GM12878 (cell line): ENCODE measurements around the gene BAG1. TPM values are rescaled to one million over a fixed set of nuclear protein-coding genes. Genes with fewer than 3 reads are reported as not detected.

Source experiments
- ATAC-seq: fragments of 200-7000 bp; cut with Tn5 transposase; 3 replicates; pipeline ENCODE4 v1.9.1; 2020; ENCODE audit warnings: mild to moderate bottlenecking, moderate library complexity
- BruUV-seq: library from RNA; stranded (reverse); fragments of 400-500 nt; replicated peaks from 2 replicates; lab custom pipeline; 2021; lab: Mats Ljungman, UMichigan
- CTCF ChIA-PET: fragments of 300-600 bp; sonication (Branson Sonifier 250); formaldehyde crosslinking; extraction: SDS; loops from one replicate; lab custom pipeline; 2021; ENCODE audit warnings: inconsistent platforms; lab: Yijun Ruan, JAX
- POLR2A ChIA-PET: fragments of 350-600 bp; formaldehyde crosslinking; extraction: SDS; loops from one replicate; lab custom pipeline; 2021; ENCODE audit warnings: inconsistent platforms; lab: Charles Lee
- RAD21 ChIA-PET: fragments of 300-600 bp; sonication (Branson Sonifier 250); formaldehyde crosslinking; loops from one replicate; lab custom pipeline; 2023; ENCODE audit warnings: antibody characterized with exemption; ENCODE audit not compliant: unreplicated experiment; lab: Charles Lee
- SMC1A ChIA-PET: fragments of 300-600 bp; sonication (Branson Sonifier 250); formaldehyde crosslinking; loops from one replicate; lab custom pipeline; 2023; ENCODE audit not compliant: unreplicated experiment, uncharacterized antibody; lab: Charles Lee
- DNase-seq: peaks from one replicate; pipeline ENCODE4 v3.0.0-alpha.2; 2011; ENCODE audit warnings: low read depth, low spot score
- FAIRE-seq: peaks from 3 replicates; lab custom pipeline; 2011; peaks lifted over from hg19 to GRCh38; lab: Jason Lieb, UNC
- H2AFZ ChIP-seq: 2 replicates; pipeline ENCODE4 v1.6.0; 2011; ENCODE audit warnings: low read depth, low read length, control low read depth; ENCODE audit not compliant: control insufficient read depth
- H3K27ac ChIP-seq: 2 replicates; pipeline ENCODE4 v1.5.1; 2011; ENCODE audit warnings: control low read depth; ENCODE audit not compliant: control insufficient read depth, insufficient read depth
- H3K27me3 ChIP-seq, 2 experiments: replicated peaks in 1 of 2; 2 replicates each; pipeline versions ENCODE4 v1.6.0 to v1.6.1; 2011; ENCODE audit warnings: low read length in 1 of 2; ENCODE audit not compliant: control insufficient read depth in 2 of 2, insufficient read depth in 2 of 2
- H3K36me3 ChIP-seq, 2 experiments: 2 replicates each; pipeline ENCODE4 v1.5.1; 2011; ENCODE audit warnings: low read length in 1 of 2; ENCODE audit not compliant: control insufficient read depth in 2 of 2, insufficient read depth in 2 of 2
- H3K4me1 ChIP-seq: 2 replicates; pipeline ENCODE4 v1.6.1; 2011; ENCODE audit warnings: mild to moderate bottlenecking, low read length, moderate library complexity, mixed read lengths; ENCODE audit not compliant: control insufficient read depth, insufficient read depth
- H3K4me2 ChIP-seq: 2 replicates; pipeline ENCODE4 v1.6.0; 2011; ENCODE audit warnings: control low read depth; ENCODE audit not compliant: control insufficient read depth, insufficient read depth
- H3K4me3 ChIP-seq: fragments of 200-600 bp; sonication (generic); 2 replicates; pipeline ENCODE4 v1.5.1; 2016
- H3K79me2 ChIP-seq: 2 replicates; pipeline ENCODE4 v1.6.0; 2011; ENCODE audit warnings: low read length; ENCODE audit not compliant: control insufficient read depth, insufficient read depth
- H3K9ac ChIP-seq: 2 replicates; pipeline ENCODE4 v1.8.0; 2011; ENCODE audit warnings: low read length, control low read depth, mixed read lengths; ENCODE audit not compliant: control insufficient read depth, insufficient read depth
- H3K9me3 ChIP-seq: replicated peaks from 3 replicates; pipeline ENCODE4 v1.5.1; 2011; ENCODE audit warnings: mild to moderate bottlenecking, low read length; ENCODE audit not compliant: control insufficient read depth, insufficient read depth
- H4K20me1 ChIP-seq: 2 replicates; pipeline ENCODE4 v1.6.0; 2011; ENCODE audit not compliant: control insufficient read depth, insufficient read depth
- NR2F1 ChIP-seq: fragments of 450-650 bp; conservative IDR thresholded peaks from 2 replicates; pipeline ENCODE4 v1.6.1; 2017; ENCODE audit warnings: mild to moderate bottlenecking
- PAX8 ChIP-seq: fragments of 450-650 bp; IDR thresholded peaks from 2 replicates; pipeline ENCODE4 v1.6.1; 2017; ENCODE audit warnings: mild to moderate bottlenecking, moderate library complexity
- WGBS: methylation state at CpG from one replicate; pipeline ENCODE4 v1.1.6; 2016; ENCODE audit warnings: low lambda C conversion rate; ENCODE audit not compliant: insufficient replicate concordance, insufficient coverage; ENCODE audit errors: missing lambda C conversion rate; 5-methylcytosine and 5-hydroxymethylcytosine counted together
- in situ Hi-C: fragments of 300-500 bp; cut with MboI; formaldehyde crosslinking; loops from 9 replicates; pipeline ENCODE4 v1.14.3; 2018; ENCODE audit warnings: mixed read lengths
- intact Hi-C: fragments of 100-400 bp; cut with micrococcal nuclease; formaldehyde crosslinking; loops from one replicate; pipeline ENCODE4 v1.14.2; 2022; ENCODE audit not compliant: unreplicated experiment
- polyA plus RNA-seq, 11 experiments: library from polyadenylated mRNA; depleted of rRNA in 4 of 11; unstranded in 6 of 11; stranded (reverse) in 5 of 11; fragments of >200 nt; fragmentation: Nextera tagmentation in 4 of 11; fragmentation: Illumina TruSeq in 1 of 11; extraction: Ambion mirVana in 4 of 11; extraction: Trizol in 1 of 11; gene quantifications; 1 replicate in 1 of 11; 2 replicates in 10 of 11; pipeline versions ENCODE4 v1.2.1 to v1.2.3, GENCODE V29; 2011 to 2016; ENCODE audit warnings: inconsistent platforms in 2 of 11, missing spikeins in 2 of 11, low read depth in 1 of 11
- total RNA-seq, 4 experiments: library from RNA; depleted of rRNA in 3 of 4; stranded (reverse); fragments of >200 nt in 3 of 4; fragmentation: Illumina TruSeq in 1 of 4; extraction: Trizol in 1 of 4; gene quantifications; 2 replicates each; pipeline versions ENCODE4 v1.2.1 to v1.2.3, GENCODE V29; 2013 to 2021
- TF ChIP-seq, protein P1 (sequence below): fragments of 450-650 bp; IDR thresholded peaks from 2 replicates; pipeline ENCODE4 v1.6.1; 2016; ENCODE audit warnings: mild to moderate bottlenecking
- TF ChIP-seq, protein P2 (sequence below), 3 experiments: IDR thresholded peaks in 2 of 3; conservative IDR thresholded peaks in 1 of 3; 2 replicates each; pipeline ENCODE4 v1.5.1; 2011; ENCODE audit warnings: low read depth in 3 of 3, low read length in 3 of 3, mild to moderate bottlenecking in 3 of 3, control low read depth in 2 of 3, moderate library complexity in 2 of 3, inconsistent platforms in 1 of 3, mixed read lengths in 1 of 3; ENCODE audit not compliant: control insufficient read depth in 2 of 3, insufficient read depth in 1 of 3; ENCODE audit errors: extremely low read depth in 1 of 3
- TF ChIP-seq, protein P3 (sequence below): fragments of 450-650 bp; IDR thresholded peaks from 2 replicates; pipeline ENCODE4 v1.6.1; 2017; ENCODE audit warnings: antibody characterized with exemption, mild to moderate bottlenecking, moderate library complexity

BAG1 gene
- total and polyA plus RNA-seq, 10 of the 15 experiments (the other 5 are each of a cell fraction or from before 2014, with no cell fraction given) = 11.6 to 135 (median 68.9) TPM

DNA sequence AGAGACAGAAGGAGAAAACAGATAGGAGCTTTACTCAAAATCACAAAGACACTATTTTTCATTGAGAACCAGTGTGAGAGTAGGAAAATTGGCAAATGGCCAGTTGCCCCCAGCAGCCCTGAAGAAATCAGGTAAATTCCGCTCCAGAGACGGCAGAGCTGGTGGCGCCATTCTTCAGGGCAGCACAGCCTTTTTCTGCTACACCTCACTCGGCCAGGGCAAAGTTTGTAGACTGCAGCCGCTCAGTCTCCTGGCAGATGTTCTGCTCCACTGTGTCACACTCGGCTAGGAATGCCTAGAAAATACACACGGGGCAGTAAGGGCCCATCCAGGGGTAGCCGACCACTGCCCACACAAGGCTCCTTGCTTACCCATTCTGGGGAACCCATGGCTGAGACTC, 9.5 kb downstream of the BAG1 start:
- Histone ChIP-seq H3K4me2 (no peak overlapping the region), H3K9me3 (no peaks in the 10 kb centered on the region), H3K27me3 (no peaks in the 10 kb centered on the region), H3K4me3 (no peak overlapping the region), H3K4me1 (peaks cover 6% of the 10 kb centered on the region), H3K27ac (no peak overlapping the region), H3K36me3 (peaks cover 22 to 32% of the 10 kb centered on the region in 2 experiments), H3K79me2 (no peaks in the 10 kb centered on the region), H3K9ac (no peak overlapping the region), H4K20me1 (no peaks in the 10 kb centered on the region), H2AFZ (no peak overlapping the region)
- POLR2A ChIA-PET = no interaction called here
- 100% methylated on average over 8 of the region's 8 CpGs for WGBS
- no peak for TF ChIP-seq NR2F1
- no peak for TF ChIP-seq PAX8
- TF ChIP-seq, protein P1, sequence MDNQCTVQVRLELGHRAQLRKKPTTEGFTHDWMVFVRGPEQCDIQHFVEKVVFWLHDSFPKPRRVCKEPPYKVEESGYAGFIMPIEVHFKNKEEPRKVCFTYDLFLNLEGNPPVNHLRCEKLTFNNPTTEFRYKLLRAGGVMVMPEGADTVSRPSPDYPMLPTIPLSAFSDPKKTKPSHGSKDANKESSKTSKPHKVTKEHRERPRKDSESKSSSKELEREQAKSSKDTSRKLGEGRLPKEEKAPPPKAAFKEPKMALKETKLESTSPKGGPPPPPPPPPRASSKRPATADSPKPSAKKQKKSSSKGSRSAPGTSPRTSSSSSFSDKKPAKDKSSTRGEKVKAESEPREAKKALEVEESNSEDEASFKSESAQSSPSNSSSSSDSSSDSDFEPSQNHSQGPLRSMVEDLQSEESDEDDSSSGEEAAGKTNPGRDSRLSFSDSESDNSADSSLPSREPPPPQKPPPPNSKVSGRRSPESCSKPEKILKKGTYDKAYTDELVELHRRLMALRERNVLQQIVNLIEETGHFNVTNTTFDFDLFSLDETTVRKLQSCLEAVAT = no peak
- TF ChIP-seq, protein P2, sequence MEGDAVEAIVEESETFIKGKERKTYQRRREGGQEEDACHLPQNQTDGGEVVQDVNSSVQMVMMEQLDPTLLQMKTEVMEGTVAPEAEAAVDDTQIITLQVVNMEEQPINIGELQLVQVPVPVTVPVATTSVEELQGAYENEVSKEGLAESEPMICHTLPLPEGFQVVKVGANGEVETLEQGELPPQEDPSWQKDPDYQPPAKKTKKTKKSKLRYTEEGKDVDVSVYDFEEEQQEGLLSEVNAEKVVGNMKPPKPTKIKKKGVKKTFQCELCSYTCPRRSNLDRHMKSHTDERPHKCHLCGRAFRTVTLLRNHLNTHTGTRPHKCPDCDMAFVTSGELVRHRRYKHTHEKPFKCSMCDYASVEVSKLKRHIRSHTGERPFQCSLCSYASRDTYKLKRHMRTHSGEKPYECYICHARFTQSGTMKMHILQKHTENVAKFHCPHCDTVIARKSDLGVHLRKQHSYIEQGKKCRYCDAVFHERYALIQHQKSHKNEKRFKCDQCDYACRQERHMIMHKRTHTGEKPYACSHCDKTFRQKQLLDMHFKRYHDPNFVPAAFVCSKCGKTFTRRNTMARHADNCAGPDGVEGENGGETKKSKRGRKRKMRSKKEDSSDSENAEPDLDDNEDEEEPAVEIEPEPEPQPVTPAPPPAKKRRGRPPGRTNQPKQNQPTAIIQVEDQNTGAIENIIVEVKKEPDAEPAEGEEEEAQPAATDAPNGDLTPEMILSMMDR (IDR thresholded peaks at IDR 0.05 in 2 of 3, conservative IDR thresholded peaks at IDR 0.05 in 1 of 3; ENCODE audit: control insufficient read depth in 2 of 3, extremely low read depth in 1 of 3, insufficient read depth in 1 of 3, low read depth in 3 of 3, low read length in 3 of 3) = no peak
- TF ChIP-seq, protein P3, sequence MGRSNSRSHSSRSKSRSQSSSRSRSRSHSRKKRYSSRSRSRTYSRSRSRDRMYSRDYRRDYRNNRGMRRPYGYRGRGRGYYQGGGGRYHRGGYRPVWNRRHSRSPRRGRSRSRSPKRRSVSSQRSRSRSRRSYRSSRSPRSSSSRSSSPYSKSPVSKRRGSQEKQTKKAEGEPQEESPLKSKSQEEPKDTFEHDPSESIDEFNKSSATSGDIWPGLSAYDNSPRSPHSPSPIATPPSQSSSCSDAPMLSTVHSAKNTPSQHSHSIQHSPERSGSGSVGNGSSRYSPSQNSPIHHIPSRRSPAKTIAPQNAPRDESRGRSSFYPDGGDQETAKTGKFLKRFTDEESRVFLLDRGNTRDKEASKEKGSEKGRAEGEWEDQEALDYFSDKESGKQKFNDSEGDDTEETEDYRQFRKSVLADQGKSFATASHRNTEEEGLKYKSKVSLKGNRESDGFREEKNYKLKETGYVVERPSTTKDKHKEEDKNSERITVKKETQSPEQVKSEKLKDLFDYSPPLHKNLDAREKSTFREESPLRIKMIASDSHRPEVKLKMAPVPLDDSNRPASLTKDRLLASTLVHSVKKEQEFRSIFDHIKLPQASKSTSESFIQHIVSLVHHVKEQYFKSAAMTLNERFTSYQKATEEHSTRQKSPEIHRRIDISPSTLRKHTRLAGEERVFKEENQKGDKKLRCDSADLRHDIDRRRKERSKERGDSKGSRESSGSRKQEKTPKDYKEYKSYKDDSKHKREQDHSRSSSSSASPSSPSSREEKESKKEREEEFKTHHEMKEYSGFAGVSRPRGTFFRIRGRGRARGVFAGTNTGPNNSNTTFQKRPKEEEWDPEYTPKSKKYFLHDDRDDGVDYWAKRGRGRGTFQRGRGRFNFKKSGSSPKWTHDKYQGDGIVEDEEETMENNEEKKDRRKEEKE = no peak
- ATAC-seq (no peak), FAIRE-seq (no peak), DNase-seq (no peak)
- CTCF ChIA-PET = no interaction called here
- no TSS peak for BruUV-seq
- intact Hi-C loops (no loop called here), in situ Hi-C loops (no loop called here)
- RAD21 ChIA-PET = interaction anchor here (1.7 kb wide), 1 partner anchor 29 kb away, joined by 4 read pairs; no protein-coding TSS in a partner anchor
- SMC1A ChIA-PET = no interaction called here
